HEK293T (cell line): ENCODE results near the gene FHIT.

Experiments
- ARNT ChIP-seq: fragments of 450-650 bp; IDR thresholded peaks from 2 replicates; pipeline ENCODE4 v1.6.1; 2017; ENCODE audit warnings: mild to moderate bottlenecking
- BHLHE40 ChIP-seq: fragments of 450-650 bp; IDR thresholded peaks from 2 replicates; pipeline ENCODE4 v1.6.1; 2016; ENCODE audit warnings: mild to moderate bottlenecking, moderate library complexity, borderline replicate concordance
- LEF1 ChIP-seq: fragments of 450-650 bp; IDR thresholded peaks from 2 replicates; pipeline ENCODE4 v1.6.1; 2017; ENCODE audit warnings: mild to moderate bottlenecking, borderline replicate concordance
- SP1 ChIP-seq: fragments of 450-650 bp; IDR thresholded peaks from 2 replicates; pipeline ENCODE4 v1.6.1; 2017
- SUZ12 ChIP-seq: fragments of 450-650 bp; IDR thresholded peaks from 2 replicates; pipeline ENCODE4 v1.6.1; 2016; ENCODE audit warnings: mild to moderate bottlenecking

GRCh38 chr3:59775106-59775505 lies 1476.1 kb downstream of the FHIT start:
- TF ChIP-seq ARNT = no peak
- no peak for TF ChIP-seq SUZ12
- TF ChIP-seq BHLHE40 = no peak
- no peak for TF ChIP-seq SP1
- no peak for TF ChIP-seq LEF1
